NCI-H1417 (cell line): ENCODE measurements around the gene TSHR.

ENCODE experiments used
- DNase-seq, 3 experiments: peaks; one replicate each; lab custom pipeline; 2025; lab: John Stamatoyannopoulos, UW

Gene TSHR

DNA sequence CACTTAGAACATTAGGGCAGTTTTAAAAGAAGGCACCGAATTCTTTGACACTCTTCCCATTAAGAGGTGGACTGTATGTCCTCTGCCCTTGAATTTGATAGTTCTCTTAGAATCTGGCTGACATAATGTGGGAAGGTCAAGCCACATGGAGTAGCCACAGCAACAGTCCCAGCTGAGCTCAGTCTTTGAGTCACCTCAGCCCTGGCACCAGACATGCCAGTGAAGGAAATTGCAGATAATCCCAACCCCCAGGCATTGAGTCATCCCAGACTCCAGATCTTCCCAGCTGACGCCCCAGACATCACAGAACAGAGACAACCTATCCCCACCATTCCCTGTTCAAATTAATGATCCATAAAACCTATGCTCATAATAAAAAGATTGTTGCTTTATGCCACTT, 181.9 kb downstream of the TSHR start:
- no peak for DNase-seq

DNA sequence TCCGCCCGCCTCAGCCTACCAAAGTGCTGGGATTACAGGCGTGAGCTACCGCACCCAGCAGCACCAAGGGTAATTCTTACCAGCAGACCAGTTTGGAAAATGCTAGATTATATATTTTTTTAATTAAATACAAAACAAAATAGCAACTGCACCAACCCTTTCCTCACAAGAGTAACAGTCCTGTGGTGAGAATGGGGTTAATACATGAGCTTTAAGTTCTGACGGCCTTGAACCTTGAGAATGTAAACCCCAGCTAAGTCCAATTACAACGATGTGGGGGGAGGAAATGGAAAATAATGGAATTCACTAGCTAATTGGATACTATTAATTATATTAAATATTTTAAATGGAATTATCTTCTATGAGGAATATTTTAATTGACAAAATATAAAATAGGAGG, 183.0 kb downstream of the TSHR start:
- DNase-seq: no peak

DNA sequence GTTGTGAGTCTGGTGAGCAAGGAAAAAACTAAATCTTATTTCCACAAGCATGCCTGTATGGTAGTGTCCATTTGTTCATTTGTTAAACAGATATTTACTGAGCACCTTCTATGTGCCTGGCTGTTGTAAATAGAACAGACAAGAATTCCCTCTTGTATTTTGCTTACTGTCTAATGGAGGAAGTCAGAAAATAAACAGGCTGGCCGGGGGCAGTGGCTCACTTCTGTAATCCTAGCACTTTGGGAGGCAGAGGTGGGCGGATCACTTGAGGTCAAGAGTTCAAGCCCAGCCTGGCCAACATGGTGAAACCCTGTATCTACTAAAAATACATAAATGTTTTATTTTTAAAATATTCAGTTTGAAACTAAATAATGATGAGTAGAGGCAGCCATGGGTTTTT, 186.0 kb downstream of the TSHR start:
- DNase-seq: no peak

DNA sequence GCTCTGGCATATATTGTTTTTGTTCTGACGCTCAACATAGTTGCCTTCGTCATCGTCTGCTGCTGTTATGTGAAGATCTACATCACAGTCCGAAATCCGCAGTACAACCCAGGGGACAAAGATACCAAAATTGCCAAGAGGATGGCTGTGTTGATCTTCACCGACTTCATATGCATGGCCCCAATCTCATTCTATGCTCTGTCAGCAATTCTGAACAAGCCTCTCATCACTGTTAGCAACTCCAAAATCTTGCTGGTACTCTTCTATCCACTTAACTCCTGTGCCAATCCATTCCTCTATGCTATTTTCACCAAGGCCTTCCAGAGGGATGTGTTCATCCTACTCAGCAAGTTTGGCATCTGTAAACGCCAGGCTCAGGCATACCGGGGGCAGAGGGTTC, 188.4 kb downstream of the TSHR start:
- DNase-seq: no peak

DNA sequence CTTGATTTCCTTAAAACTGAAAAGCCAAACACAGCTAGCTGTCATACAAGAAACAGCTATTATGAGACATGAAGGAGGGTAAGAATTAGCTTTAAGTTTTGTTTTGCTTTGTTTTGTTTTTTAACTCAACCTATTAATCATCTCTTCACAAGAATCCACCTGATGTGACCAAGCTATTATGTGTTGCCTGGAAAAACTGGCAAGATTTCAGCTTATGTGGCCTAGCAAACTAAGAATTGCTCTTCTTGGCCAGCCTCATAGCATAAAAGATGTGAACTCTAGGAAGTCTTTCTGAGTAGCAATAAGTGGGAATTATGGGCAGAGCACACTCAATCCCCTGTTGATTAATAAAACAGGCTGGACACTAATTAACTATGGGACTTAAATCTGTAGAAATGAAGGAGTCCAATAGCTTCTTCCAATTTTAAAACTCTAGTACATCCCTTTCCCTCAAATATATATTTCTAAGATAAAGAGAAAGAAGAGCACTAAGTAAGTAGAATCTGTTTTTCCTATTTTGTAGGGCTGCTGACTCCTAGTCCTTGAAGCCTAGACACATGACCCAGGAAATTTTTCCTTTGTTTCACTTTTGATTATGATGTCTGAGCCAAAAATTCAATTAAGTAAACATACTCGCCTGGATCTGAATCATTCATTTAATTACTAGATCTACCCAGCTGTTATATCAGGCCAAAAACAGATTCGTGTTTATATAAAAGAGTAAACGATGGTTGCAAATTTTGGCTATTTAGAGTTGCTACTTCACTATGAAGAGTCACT, 189.6 kb downstream of the TSHR start:
- peak in 2 of 3 experiments; percentile 60 to 83 for DNase-seq

DNA sequence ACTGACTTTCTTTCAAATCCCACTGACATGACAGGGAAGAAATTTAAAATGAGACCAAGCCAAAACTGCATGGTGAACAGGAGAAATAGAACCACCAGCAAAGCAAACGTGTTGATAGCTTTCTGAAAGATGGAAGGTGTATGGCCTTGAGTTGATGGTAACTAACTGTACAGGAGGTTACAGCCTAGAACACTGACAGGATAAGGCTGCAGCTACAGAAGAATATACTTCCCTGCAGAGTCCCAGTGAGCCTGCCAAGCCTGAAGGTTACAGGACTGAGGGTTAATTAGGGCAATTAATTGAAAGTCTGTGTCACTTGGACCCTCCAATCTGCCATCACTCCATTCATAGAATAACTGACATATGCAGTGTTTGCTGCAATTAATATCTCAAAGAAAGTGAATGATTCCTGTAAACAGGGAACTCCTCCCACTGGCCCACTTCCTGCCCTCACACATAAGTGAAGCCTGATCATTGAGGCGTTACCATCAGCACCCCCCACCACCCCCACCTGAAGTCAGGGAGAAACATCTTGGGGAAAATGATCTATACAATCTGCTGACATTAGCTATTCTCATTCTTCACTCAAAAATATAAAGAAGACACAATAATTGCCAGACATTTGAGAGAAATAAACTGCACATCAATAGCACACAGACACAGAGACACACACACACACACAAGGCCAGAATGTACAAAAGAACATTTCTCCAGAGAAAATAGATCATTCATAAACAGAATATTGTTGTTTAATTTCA, 191.9 kb downstream of the TSHR start:
- peak in 2 of 3 experiments; percentile 33 to 72 for DNase-seq

DNA sequence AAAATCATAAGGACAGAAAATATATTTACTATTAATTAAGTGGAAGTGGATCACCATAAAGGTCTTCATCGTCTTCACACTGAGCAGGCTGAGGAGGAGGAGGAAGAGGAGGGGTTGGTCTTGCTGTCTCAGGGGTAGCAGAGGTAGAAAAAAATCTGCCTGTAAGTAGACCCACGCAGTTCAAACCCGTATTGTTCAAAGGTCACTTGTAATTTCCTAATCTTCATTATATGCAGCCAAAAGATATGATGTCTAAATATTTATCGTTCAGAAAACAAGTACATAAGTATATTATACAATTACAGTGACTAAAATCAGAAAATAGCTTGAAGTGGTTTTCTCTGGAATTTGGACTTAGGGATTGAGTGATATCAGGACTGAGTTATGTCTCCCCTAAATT, 193.2 kb downstream of the TSHR start:
- no peak for DNase-seq

DNA sequence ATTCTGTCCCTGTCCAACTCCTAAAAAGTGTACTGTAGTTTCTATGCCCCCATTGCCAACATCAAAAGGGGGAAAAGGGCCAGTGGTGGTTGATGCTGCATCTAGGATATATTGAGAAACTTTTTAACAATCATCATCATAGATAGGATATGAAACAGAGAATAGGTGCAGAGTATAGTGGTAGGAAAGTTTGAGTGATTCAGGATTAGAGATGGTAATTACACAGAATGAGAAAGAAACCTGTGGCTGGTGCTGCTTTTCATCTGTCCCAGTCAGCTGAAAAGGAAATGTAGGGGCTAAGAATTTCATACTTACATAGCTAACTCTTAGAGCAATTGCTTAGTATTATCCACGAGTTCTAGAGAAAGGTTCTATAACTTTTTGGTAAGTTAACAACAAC, 197.8 kb downstream of the TSHR start:
- no peak for DNase-seq

DNA sequence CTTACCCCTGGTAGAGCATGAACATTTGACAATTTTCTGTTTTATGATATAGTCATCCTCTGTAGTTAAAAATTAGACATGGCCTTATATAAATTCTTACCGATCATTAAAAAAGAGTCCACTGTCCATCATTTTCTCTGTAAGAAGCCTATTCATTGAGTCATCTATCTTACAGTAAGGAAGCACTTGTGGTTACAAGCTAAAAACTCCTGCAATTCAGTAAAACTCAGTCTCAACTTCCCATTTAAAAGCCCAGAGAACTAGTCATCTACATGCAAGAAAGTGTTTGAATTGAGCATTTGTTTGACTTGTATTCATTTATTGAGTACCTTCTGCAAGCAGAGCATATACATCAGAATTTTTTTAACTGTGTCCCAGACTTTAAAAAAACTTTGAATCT, 202.0 kb downstream of the TSHR start:
- no peak for DNase-seq

DNA sequence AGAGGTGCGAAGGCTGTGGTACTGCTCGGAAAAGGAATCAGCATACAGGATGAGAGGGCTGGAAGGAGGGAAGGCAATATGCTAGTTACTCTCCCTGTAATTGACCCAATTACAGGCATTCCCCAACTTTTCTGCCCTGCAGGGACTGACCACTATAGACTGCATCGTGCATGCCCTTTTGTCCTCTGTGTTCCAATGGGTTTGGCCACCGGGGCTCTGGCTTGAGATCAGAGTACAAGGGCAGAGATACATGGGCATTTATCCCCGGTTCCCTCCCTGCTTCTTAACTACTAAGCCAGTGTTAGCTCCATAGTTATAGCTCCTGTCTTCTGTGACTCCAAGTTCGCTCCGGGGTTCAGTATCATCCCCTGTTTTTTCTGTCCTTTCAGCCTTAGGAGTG, 205.7 kb downstream of the TSHR start:
- no peak for DNase-seq

DNA sequence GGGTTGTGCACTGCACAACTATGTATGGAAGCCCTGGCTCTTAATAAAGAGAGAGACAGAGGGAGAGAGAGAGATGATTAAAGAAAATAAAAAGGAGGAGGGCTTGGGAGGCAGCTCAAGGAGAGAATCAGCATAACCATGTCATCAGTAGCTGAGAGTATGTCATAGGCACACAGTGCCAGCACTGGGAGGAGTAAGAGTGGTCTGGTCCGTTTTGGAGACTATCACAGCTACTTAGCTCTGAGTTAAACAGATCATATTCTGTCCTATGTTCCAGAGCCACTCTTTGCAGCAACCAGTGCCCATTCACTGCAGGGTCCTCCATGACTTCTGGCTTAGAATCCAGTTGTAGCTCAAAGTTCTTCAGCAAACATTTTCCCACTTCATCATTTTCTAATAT, 206.3 kb downstream of the TSHR start:
- no peak for DNase-seq

DNA sequence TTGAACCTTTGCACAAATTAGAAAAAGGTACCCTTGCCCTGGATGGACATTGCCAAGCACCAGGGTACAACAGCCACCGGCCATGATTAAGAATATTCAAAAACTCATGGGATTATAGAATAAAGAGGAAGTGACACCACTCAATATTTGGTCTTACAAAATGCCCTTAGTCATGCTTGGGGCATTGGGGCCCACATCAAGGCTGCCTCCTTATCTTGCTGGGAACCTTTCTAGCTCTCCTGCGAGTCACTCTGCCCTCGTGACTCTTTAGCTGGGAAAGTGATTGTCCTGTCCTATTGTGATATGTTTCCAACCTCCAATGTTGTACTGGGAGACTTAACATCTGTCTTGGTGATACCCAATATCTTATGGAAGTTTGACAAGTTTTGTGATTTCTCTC, 207.5 kb downstream of the TSHR start:
- DNase-seq: no peak

DNA sequence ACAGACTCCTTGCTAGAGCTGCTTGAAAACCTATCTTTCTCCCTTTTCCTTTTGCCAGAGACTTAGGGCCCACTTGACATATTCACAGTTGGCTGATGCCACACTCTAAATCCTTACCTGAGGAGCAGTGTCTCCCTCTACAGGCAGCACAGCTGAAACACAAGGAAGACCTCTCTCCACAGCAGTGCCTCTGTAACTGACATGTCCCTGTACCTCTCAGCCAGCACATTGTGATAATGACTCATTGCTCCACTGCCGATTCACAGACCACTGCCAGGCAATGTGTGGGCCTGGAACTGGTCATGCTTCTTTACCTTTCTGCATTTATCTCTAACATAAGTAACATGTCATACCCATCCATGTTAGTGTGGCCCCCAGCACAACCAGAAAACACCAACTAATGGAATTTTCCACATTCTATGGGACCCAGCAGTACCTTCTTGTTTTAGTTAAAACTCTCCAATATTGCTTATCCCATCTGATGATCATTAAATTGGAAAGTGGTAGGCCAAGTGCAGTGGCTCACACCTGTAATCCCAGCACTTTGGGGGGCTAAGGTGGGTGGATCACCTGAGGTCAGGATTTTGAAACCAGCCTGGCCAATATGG, 208.8 kb downstream of the TSHR start:
- DNase-seq: peak; percentile 53 to 87 (median 85)

DNA sequence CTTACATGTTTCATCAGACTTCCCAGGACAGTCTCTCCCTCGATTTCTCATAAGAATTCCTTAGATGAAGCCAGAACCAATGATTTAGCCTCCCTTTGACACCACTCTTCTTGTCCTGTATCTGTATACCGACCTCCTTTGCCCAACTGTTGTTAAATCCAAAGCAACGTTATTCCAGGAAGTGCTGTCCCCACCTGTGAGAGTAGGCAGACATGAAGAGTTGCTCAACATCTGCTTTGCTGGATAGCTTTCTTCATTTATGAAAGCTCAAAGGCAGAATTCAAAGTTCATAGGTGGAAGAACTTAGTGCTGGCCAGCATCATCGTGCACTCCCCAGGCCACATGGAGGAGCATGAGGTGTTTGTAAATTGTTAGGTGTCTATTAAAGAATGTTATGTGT, 209.8 kb downstream of the TSHR start:
- no peak for DNase-seq

DNA sequence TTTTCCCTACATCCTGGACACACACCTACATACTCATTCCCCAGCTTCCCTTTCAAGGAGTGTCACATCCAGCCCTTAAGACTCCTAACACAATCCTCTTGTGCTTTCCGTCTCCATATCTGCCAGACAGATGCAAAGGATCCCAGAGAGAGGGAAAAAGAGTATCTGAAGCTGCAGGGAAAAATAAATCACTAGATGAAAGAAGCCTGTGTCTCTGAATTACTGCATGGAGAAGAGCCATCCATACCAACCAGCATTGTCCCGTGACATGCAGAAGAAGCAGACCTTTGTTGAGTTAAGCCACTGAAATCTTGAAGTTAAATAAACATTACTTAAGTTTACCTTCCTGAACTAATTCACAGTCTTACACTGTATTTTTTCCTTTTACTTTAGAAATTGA, 210.7 kb downstream of the TSHR start:
- no peak for DNase-seq

DNA sequence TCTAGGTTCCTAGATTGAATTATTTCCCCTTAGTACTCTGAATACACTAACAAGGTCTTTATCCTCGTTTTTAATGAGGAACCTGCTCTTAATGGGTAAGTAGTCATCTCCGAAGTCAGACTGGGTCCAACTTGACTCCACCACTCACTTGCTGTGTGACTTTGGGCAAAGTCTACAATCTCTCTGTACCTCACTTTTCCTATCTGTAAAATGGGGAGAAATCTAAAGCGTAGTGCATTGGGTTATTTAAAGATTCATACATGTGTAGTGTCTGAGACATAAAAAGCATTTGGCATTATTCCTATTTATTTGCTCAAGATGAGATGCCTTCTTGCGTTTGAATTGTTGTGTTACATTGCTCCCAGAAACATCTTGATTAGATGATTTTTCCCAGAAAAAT, 213.8 kb downstream of the TSHR start:
- no peak for DNase-seq

DNA sequence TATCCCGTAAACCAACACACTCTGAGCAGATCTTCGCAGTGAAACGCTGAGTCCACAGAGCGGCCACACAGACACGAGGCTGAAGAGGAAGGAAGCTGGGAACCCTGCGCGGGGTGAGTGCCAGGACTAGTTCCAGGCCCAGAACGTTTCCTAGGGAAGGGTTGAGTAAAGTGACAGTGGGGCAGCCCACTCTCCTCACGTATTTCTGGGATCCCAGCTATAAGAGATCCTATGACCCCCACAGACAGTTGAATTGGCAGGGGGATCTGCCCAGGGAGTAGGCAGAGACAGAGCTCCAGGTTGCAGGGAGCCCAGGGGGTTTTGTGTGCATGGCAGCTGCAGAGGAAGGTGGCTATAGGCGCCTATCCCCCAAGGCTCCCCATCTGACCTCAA, 214.3 kb downstream of the TSHR start:
- peak in 2 of 3 experiments; percentile 56 to 69 for DNase-seq

DNA sequence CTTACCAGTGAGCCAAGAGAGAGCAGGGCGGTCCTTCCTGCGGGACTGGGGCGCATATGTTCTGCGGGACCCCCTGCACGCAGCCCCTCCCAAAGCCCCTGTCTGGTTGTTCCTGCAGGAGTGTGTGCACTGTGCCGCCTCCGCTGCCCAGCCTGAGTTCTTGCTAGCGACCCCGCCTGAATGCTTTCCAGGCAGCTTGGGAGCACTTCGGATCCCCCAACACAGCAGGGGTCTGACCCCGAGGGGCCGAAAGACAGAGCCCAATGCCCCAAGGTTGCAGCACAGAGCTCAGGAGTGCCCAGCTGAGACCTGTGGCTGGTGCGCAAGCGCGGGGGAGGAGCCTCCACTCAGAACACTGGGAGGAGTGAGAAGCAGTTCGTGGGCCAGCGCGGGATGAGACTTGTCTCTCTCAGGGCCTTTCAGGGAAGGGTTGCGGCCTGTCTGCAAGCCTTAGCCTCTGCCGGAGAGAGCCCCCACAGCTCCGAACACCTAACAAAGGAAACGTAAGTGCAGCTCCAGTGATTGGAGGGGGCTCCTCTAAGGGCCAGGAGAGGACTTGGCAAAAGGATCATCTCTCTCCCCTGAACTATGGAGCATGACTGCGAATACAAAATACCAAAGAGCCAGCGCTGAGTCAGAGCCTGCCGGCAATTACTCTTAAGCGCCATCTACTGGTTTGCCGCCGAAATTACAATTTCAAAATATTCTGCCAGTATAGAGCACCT, 214.8 kb downstream of the TSHR start:
- peak; percentile 90 to 98 (median 97) for DNase-seq

DNA sequence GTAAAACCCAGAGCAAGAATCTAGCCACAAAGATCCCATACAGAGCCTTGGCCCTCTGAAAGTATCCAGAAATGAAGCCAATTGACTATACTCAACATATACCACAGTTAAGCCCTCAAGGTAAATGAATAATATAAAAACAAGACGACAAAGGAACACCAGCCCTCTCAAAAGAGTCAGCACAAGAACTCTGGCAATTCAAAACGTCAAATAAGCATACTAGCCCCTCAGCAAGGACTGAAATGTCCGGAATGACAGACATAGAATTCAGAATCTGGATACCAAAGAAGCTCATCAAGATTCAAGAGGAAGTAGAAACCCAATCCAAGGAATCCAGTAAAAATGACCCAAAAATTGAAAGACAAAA, 215.4 kb downstream of the TSHR start:
- DNase-seq: no peak

DNA sequence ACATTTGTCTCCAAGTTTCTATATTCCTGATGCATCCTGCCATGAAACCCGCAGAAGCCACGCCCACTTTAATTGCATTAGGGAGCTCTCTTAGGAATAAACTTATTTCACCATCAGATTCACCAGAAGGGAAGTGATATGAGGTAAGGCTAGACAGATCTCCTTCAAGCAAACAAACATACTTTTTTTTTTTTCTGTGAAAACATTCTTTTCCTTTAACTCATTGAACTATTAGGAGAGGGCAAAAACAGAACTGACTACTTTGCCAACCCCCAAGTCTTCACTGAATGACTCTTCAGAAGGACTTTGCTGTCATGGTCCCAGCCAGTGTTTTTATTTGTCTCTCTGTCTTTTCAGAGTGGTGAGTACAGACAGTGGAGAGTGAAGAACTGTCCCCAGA, 216.9 kb downstream of the TSHR start:
- no peak for DNase-seq

DNA sequence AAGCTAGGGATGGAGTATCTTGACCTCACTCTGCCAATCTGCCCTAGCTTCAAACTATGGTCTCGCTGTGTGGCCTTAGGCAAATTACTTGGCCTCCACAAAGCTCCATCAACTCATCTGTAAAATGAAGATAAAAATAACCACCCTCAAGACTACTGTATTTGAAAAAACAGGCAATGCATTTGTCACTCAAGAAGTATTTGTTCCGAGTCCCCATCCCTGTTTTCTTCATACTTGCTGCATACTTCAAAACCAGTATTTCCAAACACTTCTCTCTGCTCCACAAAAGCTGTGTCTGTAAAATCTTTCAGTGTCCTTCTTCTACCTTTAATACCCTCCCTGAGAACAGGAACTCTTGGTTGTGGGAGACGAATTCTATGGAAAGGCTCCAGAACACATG, 217.5 kb downstream of the TSHR start:
- DNase-seq: no peak

DNA sequence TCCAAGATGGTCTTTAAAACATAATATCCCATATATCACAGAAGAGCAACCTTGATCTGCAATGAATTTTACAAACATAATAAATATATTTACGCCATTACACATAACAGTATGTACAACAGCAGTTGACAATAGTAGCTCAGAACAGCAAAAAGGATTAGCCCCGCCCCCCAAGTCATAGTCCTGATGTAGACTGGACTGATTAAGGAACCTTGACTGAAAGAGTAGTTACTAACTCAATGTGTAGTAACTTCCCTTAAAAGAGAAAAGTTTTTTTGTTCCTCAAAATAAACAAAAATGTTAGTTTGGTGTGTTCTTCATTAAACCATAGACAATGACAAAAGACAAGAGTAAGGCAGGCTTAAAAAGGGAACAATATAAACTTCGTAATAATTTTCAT, 220.8 kb downstream of the TSHR start:
- DNase-seq: no peak

DNA sequence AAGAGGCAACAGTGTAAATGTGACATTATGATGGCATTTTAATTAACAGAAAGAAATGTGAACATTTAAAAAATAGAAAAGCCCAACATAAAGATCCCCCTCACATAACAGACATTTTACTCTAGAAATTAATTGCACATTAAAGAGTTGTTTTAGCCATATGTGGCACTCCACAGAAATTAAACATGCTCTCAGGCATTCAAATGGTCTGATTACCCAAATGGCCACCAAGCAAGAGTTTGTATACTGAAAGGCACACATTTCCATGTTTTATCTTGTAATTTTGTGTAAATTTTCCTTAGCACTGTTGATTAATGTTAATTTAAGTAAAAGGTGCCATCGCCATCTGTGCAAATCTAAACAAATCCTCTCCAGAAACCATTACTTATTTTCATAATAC, 221.8 kb downstream of the TSHR start:
- no peak for DNase-seq
